Activated T-helper 2 cell treated with anti-CD3 and anti-CD28 coated beads, Interferon-gamma antibody, Interleukin-2, Interleukin-4, amounts not matched to agents 10 μg/mL and 5 μg/mL and 100 μg/mL, durations not matched to agents 14 hours and 24 hours and 36 hours (primary cell): ENCODE data around the gene ITLN2. TPM values are rescaled to one million over a fixed set of nuclear protein-coding genes. Genes with fewer than 3 reads are reported as not detected.
A peak's percentile ranks its signal among the peaks of the same experiment; 100 is the strongest.

Experiments used
- DNase-seq: peaks from one replicate; pipeline ENCODE4 v3.0.0; 2021; ENCODE audit warnings: low spot score
- H3K27ac Mint-ChIP-seq: one replicate; pipeline ENCODE4 v1.8.0; 2021; ENCODE audit warnings: mixed read lengths
- H3K27me3 Mint-ChIP-seq: one replicate; pipeline ENCODE4 v1.8.0; 2021; ENCODE audit warnings: low read depth, mixed read lengths
- H3K36me3 Mint-ChIP-seq: one replicate; pipeline ENCODE4 v1.8.0; 2021; ENCODE audit warnings: low read depth, mixed read lengths
- H3K4me1 Mint-ChIP-seq: one replicate; pipeline ENCODE4 v1.8.0; 2021; ENCODE audit warnings: low read depth, mixed read lengths
- H3K4me3 Mint-ChIP-seq: one replicate; pipeline ENCODE4 v1.8.0; 2021; ENCODE audit warnings: low read depth, mild to moderate bottlenecking, moderate library complexity, mixed read lengths
- H3K9me3 Mint-ChIP-seq: one replicate; pipeline ENCODE4 v1.8.0; 2021; ENCODE audit warnings: mixed read lengths
- intact Hi-C: fragments of 100-400 bp; cut with micrococcal nuclease; formaldehyde crosslinking; loops from one replicate; pipeline ENCODE4 v1.15.1; 2023
- total RNA-seq: library from RNA; stranded (reverse); gene quantifications from 2 replicates; pipeline ENCODE4 v1.2.3, GENCODE V29; 2022

ITLN2 gene
- total RNA-seq, 1 donor from 2014 or later = not detected

DNA sequence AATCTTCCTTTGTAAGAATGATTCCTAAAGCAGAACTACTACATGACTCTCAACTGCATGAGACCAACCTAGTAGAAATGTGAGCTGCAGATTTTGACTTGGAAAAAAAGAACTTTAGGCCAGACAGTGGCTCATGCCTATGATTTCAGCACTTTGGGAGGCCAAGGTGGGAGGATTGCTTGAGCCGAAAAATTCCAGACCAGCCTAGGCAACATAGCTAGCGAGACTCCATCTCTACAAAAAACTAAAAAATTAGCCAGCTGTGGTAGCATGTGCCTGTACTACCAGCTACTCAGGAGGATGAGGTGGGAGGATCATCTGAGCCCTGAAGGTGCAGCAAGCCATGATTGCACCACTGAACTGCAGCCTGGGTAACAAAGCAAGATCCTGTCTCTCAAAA, 24.7 kb upstream of the ITLN2 start:
- Mint-ChIP-seq H3K36me3 (no peaks in the 10 kb centered on the region), H3K27me3 (peaks cover 35% of the 10 kb centered on the region), H3K27ac (no peak overlapping the region), H3K4me1 (peaks cover 8% of the 10 kb centered on the region), H3K4me3 (no peak overlapping the region), H3K9me3 (no peaks in the 10 kb centered on the region)
- intact Hi-C loops = no loop called here
- no peak for DNase-seq

- Mint-ChIP-seq H3K27me3 (peaks cover 33% of the 10 kb centered on the region), H3K36me3 (no peaks in the 10 kb centered on the region), H3K9me3 (no peaks in the 10 kb centered on the region), H3K4me1 (peaks cover 8% of the 10 kb centered on the region), H3K4me3 (no peak overlapping the region), H3K27ac (no peak overlapping the region)
- intact Hi-C loops = no loop called here
- DNase-seq = no peak
These were observed 23.9 kb upstream of the ITLN2 start for GRCh38 chr1:160978510-160978927.

DNA sequence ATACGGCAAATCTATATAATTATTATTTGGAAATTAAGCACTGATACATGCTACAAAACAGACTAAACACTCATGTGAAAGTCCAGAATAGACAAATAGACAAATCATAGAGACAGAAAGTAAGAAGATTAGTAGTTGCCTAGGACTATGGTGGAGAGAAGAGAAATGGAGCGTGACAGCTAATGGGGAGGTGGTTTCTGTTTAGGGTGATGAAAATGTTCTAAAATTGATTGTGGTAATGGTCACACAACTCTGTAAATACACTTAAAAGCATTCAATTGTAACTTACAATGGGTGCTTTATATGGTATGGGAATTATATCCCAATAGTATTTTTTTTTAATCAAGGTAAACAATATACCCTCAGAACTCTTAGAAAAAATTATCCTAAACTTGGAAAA, 20.4 kb upstream of the ITLN2 start:
- H3K4me1 Mint-ChIP-seq = peaks cover 5% of the 10 kb centered on the region
- H3K4me3 Mint-ChIP-seq = no peak overlapping the region
- no peak overlapping the region for H3K27ac Mint-ChIP-seq
- H3K9me3 Mint-ChIP-seq = no peaks in the 10 kb centered on the region
- DNase-seq = no peak
- H3K36me3 Mint-ChIP-seq = no peaks in the 10 kb centered on the region
- H3K27me3 Mint-ChIP-seq = peaks cover 14% of the 10 kb centered on the region
- intact Hi-C loops = no loop called here

GRCh38 chr1:160973491-160973890, 18.9 kb upstream of the ITLN2 start:
- Mint-ChIP-seq H3K36me3 (no peaks in the 10 kb centered on the region), H3K4me3 (no peak overlapping the region), H3K27ac (no peak overlapping the region), H3K9me3 (no peaks in the 10 kb centered on the region), H3K4me1 (peaks cover 5% of the 10 kb centered on the region), H3K27me3 (peaks cover 7% of the 10 kb centered on the region)
- intact Hi-C loops = no loop called here
- DNase-seq = no peak

DNA sequence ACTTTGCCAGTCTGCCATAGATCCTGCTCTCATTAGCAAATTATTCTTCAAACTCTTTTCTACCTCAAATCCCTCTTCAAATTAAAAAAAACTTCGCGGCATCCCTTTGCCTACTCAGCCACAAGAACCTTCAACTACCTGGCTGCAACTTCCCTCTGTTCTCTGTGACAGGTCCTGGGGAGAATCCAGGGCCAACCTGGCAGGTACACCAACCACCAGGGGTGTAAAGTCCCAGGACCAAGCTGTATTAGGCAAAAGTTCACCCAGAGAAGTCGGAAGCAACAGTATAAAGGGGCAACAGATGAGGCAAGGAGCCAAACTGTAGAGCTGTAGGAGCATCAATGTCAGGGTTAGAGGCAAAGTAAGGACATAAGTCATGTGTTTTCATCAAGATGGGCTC, 18.3 kb upstream of the ITLN2 start:
- Mint-ChIP-seq H3K27me3 (peaks cover 7% of the 10 kb centered on the region), H3K4me3 (no peak overlapping the region), H3K9me3 (no peaks in the 10 kb centered on the region), H3K27ac (no peak overlapping the region), H3K36me3 (no peaks in the 10 kb centered on the region), H3K4me1 (peaks cover 5% of the 10 kb centered on the region)
- intact Hi-C loops = no loop called here
- DNase-seq = no peak

DNA sequence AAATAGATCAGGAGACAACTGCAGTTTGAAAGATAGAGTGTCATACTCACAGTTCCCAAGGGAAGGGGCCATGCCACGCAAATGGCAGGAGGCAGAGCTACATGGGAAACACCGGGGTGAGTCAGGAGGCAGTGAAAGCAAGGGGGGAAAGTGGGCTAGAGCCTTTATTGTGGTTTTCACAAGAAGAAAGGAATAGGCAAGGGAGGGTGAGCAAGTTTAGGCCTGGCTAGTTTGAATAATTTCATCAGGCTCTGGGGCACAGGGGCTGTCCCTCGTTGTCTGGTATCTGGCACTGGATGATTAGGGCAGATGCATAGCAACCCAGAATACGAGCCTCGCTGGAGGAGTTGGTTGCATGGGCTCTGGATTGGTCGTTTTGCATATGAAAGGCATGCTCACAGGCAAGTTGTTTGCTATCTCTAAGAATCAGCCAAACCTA, 17.0 kb upstream of the ITLN2 start:
- Mint-ChIP-seq H3K4me1 (peaks cover 5% of the 10 kb centered on the region), H3K36me3 (no peaks in the 10 kb centered on the region), H3K27me3 (peaks cover 10% of the 10 kb centered on the region), H3K9me3 (no peaks in the 10 kb centered on the region), H3K4me3 (no peak overlapping the region), H3K27ac (no peak overlapping the region)
- DNase-seq = no peak
- intact Hi-C loops = no loop called here

DNA sequence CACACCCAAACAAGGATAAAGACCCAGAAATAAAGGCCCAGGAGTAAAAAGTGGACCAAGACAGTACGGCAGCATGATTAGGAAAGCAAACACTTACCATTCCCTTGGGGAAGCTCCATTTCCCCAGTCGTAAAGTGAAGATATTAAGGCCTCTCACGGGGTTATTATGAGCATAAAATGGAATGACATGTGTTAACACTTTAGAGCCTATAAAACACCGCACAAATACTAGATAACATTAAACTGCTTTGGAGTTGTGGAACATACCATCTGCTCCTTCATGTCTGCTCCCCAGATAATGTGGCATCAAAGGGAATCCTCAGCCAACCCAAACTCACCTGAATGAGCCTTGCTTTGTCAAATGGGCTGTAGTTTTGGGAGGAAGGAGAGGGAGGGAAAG, 8.9 kb upstream of the ITLN2 start:
- Mint-ChIP-seq H3K27me3 (peaks cover 3% of the 10 kb centered on the region), H3K4me3 (no peak overlapping the region), H3K9me3 (no peaks in the 10 kb centered on the region), H3K36me3 (no peaks in the 10 kb centered on the region), H3K4me1 (no peaks in the 10 kb centered on the region), H3K27ac (no peak overlapping the region)
- intact Hi-C loops = no loop called here
- DNase-seq = no peak

DNA sequence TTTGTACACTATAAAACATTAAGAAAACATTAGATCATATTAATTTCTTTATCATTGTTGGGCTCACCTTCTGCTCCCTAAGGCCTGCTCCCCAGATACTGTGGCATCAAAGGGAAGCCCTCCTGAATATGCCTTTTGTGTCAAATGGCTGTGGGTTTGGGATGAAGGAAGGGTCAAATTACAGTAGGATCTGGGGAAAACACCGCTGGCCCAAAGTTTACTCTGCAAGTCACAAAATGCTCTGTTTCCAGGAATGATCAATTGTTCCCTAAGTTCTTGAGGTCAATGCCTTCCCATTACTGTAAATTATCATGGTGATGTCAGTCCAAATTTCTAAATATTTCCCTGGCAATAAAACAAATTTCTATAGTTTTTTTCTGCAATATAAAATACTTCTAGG, 6.8 kb upstream of the ITLN2 start:
- no peak overlapping the region for H3K27ac Mint-ChIP-seq
- no peaks in the 10 kb centered on the region for H3K4me1 Mint-ChIP-seq
- H3K36me3 Mint-ChIP-seq = no peaks in the 10 kb centered on the region
- no peak for DNase-seq
- no peaks in the 10 kb centered on the region for H3K27me3 Mint-ChIP-seq
- no peak overlapping the region for H3K4me3 Mint-ChIP-seq
- intact Hi-C loops = no loop called here
- no peaks in the 10 kb centered on the region for H3K9me3 Mint-ChIP-seq

DNA sequence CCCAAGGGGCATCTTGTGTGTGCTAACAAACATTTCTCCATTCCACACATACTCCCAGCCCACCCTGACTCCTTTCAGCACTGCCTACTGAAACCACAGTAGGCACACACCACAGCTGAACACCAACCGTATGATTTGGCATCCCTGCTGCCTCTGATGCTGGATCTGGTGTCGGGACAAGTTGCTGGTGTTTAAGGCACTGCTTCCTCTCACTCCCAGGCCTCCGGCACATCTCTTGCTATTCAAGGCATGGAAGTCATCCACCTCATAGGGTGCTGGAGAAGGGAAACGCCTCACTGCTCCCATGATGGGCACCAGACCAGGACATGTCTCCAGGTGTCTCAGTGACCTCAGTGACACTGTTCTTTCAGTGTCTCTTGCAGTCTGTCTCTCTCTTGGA, 2.4 kb upstream of the ITLN2 start:
- intact Hi-C loops = no loop called here
- no peaks in the 10 kb centered on the region for H3K27me3 Mint-ChIP-seq
- H3K4me1 Mint-ChIP-seq = peaks cover 3% of the 10 kb centered on the region
- no peak overlapping the region for H3K27ac Mint-ChIP-seq
- DNase-seq = no peak
- no peaks in the 10 kb centered on the region for H3K9me3 Mint-ChIP-seq
- no peaks in the 10 kb centered on the region for H3K36me3 Mint-ChIP-seq
- H3K4me3 Mint-ChIP-seq = no peak overlapping the region

- no peaks in the 10 kb centered on the region for H3K27me3 Mint-ChIP-seq
- intact Hi-C loops = loop anchor here (5.0 kb wide), 1 partner anchor 176 kb away; no protein-coding TSS in a partner anchor
- peaks cover 7% of the 10 kb centered on the region for H3K4me1 Mint-ChIP-seq
- no peak for DNase-seq
- H3K36me3 Mint-ChIP-seq = no peaks in the 10 kb centered on the region
- no peak overlapping the region for H3K27ac Mint-ChIP-seq
- no peak overlapping the region for H3K4me3 Mint-ChIP-seq
- H3K9me3 Mint-ChIP-seq = no peaks in the 10 kb centered on the region
These were observed 1.6 kb downstream of the ITLN2 start for GRCh38 chr1:160953030-160953429.

DNA sequence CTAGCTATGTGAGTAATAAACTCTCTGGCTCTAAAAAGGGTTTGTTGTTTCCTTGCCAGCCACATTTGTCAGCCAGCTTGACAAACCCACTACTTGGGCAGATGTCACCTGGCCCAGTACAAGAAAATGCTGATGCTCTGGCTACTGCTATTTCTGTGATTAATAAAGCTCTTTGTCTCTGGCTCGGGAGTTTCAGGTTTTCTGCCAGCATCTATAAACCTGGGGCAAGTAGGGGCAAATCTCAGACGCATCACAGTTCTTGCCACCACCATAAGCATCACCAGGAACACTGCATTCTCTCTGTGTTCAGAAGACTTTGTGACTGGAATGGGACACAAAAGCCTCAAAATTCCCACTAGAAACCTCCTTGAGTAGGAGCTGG, 2.5 kb downstream of the ITLN2 start:
- intact Hi-C loops = loop anchor here (5.0 kb wide), 1 partner anchor 175 kb away; no protein-coding TSS in a partner anchor
- no peaks in the 10 kb centered on the region for H3K36me3 Mint-ChIP-seq
- peaks cover 7% of the 10 kb centered on the region for H3K4me1 Mint-ChIP-seq
- DNase-seq = no peak
- no peak overlapping the region for H3K4me3 Mint-ChIP-seq
- no peaks in the 10 kb centered on the region for H3K9me3 Mint-ChIP-seq
- no peaks in the 10 kb centered on the region for H3K27me3 Mint-ChIP-seq
- H3K27ac Mint-ChIP-seq = no peak overlapping the region

GRCh38 chr1:160951443-160952128, 3.0 kb downstream of the ITLN2 start:
- no peak overlapping the region for H3K27ac Mint-ChIP-seq
- H3K27me3 Mint-ChIP-seq = no peaks in the 10 kb centered on the region
- no peaks in the 10 kb centered on the region for H3K9me3 Mint-ChIP-seq
- no peaks in the 10 kb centered on the region for H3K36me3 Mint-ChIP-seq
- H3K4me3 Mint-ChIP-seq = no peak overlapping the region
- peak; percentile 59 for DNase-seq
- intact Hi-C loops = loop anchor here (1.0 to 5.0 kb wide), 4 partner anchors 116 to 270 kb away; no protein-coding TSS in a partner anchor
- H3K4me1 Mint-ChIP-seq = peaks cover 7% of the 10 kb centered on the region

- H3K36me3 Mint-ChIP-seq = no peaks in the 10 kb centered on the region
- DNase-seq = no peak
- no peak overlapping the region for H3K27ac Mint-ChIP-seq
- H3K27me3 Mint-ChIP-seq = no peaks in the 10 kb centered on the region
- no peak overlapping the region for H3K4me3 Mint-ChIP-seq
- peaks cover 7% of the 10 kb centered on the region for H3K4me1 Mint-ChIP-seq
- H3K9me3 Mint-ChIP-seq = no peaks in the 10 kb centered on the region
- intact Hi-C loops = loop anchor here (1.0 to 5.0 kb wide), 4 partner anchors 115 to 269 kb away; no protein-coding TSS in a partner anchor
These were observed 4.0 kb downstream of the ITLN2 start for GRCh38 chr1:160950657-160951056.
